OCI-LY1 (cell line): Measurements from ENCODE around the gene UBE2H.

Experiments
- H2AFZ ChIP-seq: fragments of 200-600 bp; sonication (generic), shearing (Covaris generic); 2 replicates; pipeline ENCODE4 v1.6.0; 2014; ENCODE audit warnings: antibody characterized with exemption, mild to moderate bottlenecking, low read length
- H3F3A ChIP-seq: fragments of 200-600 bp; sonication (generic), shearing (Covaris generic); 2 replicates; pipeline ENCODE4 v1.6.0; 2014; ENCODE audit warnings: mild to moderate bottlenecking, antibody characterized with exemption, low read length, moderate library complexity; ENCODE audit not compliant: insufficient read depth
- H3K27ac ChIP-seq: fragments of 200-600 bp; sonication (generic); 2 replicates; pipeline ENCODE4 v1.5.1; 2014; ENCODE audit warnings: low read length, mixed run types, mild to moderate bottlenecking, low read depth; ENCODE audit not compliant: poor library complexity, severe bottlenecking
- H3K27me3 ChIP-seq: fragments of 200-600 bp; sonication (generic); 2 replicates; pipeline ENCODE4 v1.6.0; 2014; ENCODE audit warnings: antibody characterized with exemption, mild to moderate bottlenecking, low read length, moderate library complexity; ENCODE audit not compliant: insufficient read depth
- H3K36me3 ChIP-seq: fragments of 200-600 bp; sonication (generic); 2 replicates; pipeline ENCODE4 v1.6.1; 2014; ENCODE audit warnings: mild to moderate bottlenecking, antibody characterized with exemption, low read length, moderate library complexity, mixed read lengths; ENCODE audit not compliant: insufficient read depth
- H3K4me1 ChIP-seq: fragments of 200-600 bp; sonication (generic); 2 replicates; pipeline ENCODE4 v1.5.1; 2014; ENCODE audit warnings: mild to moderate bottlenecking, low read length, moderate library complexity; ENCODE audit not compliant: insufficient read depth, severe bottlenecking
- H3K4me2 ChIP-seq: fragments of 200-600 bp; sonication (generic), shearing (Covaris generic); 2 replicates; pipeline ENCODE4 v1.6.1; 2014; ENCODE audit warnings: low read length
- H3K4me3 ChIP-seq: fragments of 200-600 bp; sonication (generic); 2 replicates; pipeline ENCODE4 v1.5.1; 2014; ENCODE audit warnings: low read length, low read depth, mild to moderate bottlenecking, mixed read lengths; ENCODE audit not compliant: poor library complexity, severe bottlenecking
- H3K79me2 ChIP-seq: fragments of 200-600 bp; shearing (Covaris generic); 2 replicates; pipeline ENCODE4 v1.6.1; 2016; ENCODE audit warnings: mixed run types, low read length, mixed read lengths; ENCODE audit not compliant: insufficient read depth
- H3K9ac ChIP-seq: fragments of 200-600 bp; sonication (generic), shearing (Covaris generic); 2 replicates; pipeline ENCODE4 v1.6.1; 2014; ENCODE audit warnings: mild to moderate bottlenecking, low read length, mixed read lengths
- H3K9me2 ChIP-seq: fragments of 200-600 bp; sonication (generic), shearing (Covaris generic); 2 replicates; pipeline ENCODE4 v1.6.1; 2014; ENCODE audit warnings: low read depth, mild to moderate bottlenecking, low read length, mixed read lengths
- H3K9me3 ChIP-seq: fragments of 200-600 bp; shearing (Covaris generic); 2 replicates; pipeline ENCODE4 v1.6.1; 2014; ENCODE audit warnings: low read length, mixed read lengths
- H4K20me1 ChIP-seq: fragments of 200-600 bp; sonication (generic), shearing (Covaris generic); 2 replicates; pipeline ENCODE4 v1.6.0; 2016; ENCODE audit warnings: mild to moderate bottlenecking, low read length; ENCODE audit not compliant: insufficient read depth
- EZH2 ChIP-seq: fragments of 200-600 bp; sonication (generic), shearing (Covaris generic); IDR thresholded peaks from 2 replicates; pipeline ENCODE4 v1.8.0; 2017; ENCODE audit warnings: borderline replicate concordance, mixed run types, mild to moderate bottlenecking, antibody characterized with exemption, low read length, moderate library complexity, mixed read lengths
- TF ChIP-seq, protein P1 (sequence below): fragments of 200-600 bp; sonication (generic), shearing (Covaris generic); IDR thresholded peaks from 2 replicates; pipeline ENCODE4 v1.5.1; 2017; ENCODE audit warnings: mild to moderate bottlenecking, antibody characterized with exemption, low read length, moderate library complexity, mixed read lengths

UBE2H gene

GRCh38 chr7:129875160-129875559 lies 77.6 kb downstream of the UBE2H start:
- Histone ChIP-seq H2AFZ (no peak overlapping the region), H3K27ac (no peak overlapping the region), H3K4me3 (no peak overlapping the region), H3K79me2 (0 out of 2 replicates have a peak, but pooled peaks cover 9% of the 10 kb centered on the region), H3K36me3 (peaks cover 75% of the 10 kb centered on the region), H3K9ac (no peak overlapping the region), H4K20me1 (no peaks in the 10 kb centered on the region), H3F3A (no peaks in the 10 kb centered on the region), H3K4me1 (peaks cover 8% of the 10 kb centered on the region), H3K27me3 (no peaks in the 10 kb centered on the region), H3K4me2 (no peak overlapping the region), H3K9me2 (no peaks in the 10 kb centered on the region), H3K9me3 (no peaks in the 10 kb centered on the region)
- TF ChIP-seq EZH2 = no peak
- TF ChIP-seq, protein P1, sequence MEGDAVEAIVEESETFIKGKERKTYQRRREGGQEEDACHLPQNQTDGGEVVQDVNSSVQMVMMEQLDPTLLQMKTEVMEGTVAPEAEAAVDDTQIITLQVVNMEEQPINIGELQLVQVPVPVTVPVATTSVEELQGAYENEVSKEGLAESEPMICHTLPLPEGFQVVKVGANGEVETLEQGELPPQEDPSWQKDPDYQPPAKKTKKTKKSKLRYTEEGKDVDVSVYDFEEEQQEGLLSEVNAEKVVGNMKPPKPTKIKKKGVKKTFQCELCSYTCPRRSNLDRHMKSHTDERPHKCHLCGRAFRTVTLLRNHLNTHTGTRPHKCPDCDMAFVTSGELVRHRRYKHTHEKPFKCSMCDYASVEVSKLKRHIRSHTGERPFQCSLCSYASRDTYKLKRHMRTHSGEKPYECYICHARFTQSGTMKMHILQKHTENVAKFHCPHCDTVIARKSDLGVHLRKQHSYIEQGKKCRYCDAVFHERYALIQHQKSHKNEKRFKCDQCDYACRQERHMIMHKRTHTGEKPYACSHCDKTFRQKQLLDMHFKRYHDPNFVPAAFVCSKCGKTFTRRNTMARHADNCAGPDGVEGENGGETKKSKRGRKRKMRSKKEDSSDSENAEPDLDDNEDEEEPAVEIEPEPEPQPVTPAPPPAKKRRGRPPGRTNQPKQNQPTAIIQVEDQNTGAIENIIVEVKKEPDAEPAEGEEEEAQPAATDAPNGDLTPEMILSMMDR = no peak

- H3K4me2 ChIP-seq = no peak overlapping the region
- H3K36me3 ChIP-seq = peaks cover 77% of the 10 kb centered on the region
- no peaks in the 10 kb centered on the region for H3F3A ChIP-seq
- H3K9ac ChIP-seq = no peak overlapping the region
- no peaks in the 10 kb centered on the region for H3K9me2 ChIP-seq
- H3K27me3 ChIP-seq = no peaks in the 10 kb centered on the region
- H3K79me2 ChIP-seq = 0 out of 2 replicates have a peak, but pooled peaks cover 9% of the 10 kb centered on the region
- TF ChIP-seq, protein P1 = no peak
- no peak for TF ChIP-seq EZH2
- H2AFZ ChIP-seq = no peak overlapping the region
- H3K9me3 ChIP-seq = no peaks in the 10 kb centered on the region
- H3K4me1 ChIP-seq = peaks cover 8% of the 10 kb centered on the region
- no peaks in the 10 kb centered on the region for H4K20me1 ChIP-seq
- H3K27ac ChIP-seq = no peak overlapping the region
- no peak overlapping the region for H3K4me3 ChIP-seq
These were observed 78.0 kb downstream of the UBE2H start for GRCh38 chr7:129874722-129875121.

DNA sequence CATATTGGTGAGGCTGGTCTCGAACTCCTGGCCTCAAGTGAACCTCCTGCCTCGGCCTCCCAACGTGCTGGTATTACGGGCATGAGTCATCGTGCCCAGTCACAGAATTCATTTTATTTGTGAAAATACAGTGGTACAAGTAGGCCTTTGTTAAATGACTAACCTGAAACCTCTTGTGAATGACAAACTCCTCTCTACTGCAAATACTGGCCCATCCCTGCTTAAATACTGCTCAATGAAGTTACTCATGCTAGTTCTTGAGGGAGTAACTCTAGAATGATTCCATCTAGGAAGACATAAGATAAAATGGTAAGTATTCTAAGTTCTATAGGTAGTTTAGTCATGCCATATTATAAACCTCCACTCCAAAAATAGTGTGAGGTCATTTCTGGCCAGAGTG lies 80.7 kb downstream of the UBE2H start:
- no peaks in the 10 kb centered on the region for H4K20me1 ChIP-seq
- no peak overlapping the region for H3K4me2 ChIP-seq
- peaks cover 5% of the 10 kb centered on the region; the same call in 1 of the 2 replicates for H3K79me2 ChIP-seq

More for the DNA sequence above, 80.7 kb downstream of the UBE2H start:
- peaks cover 8% of the 10 kb centered on the region for H3K4me1 ChIP-seq
- H3K9me3 ChIP-seq = no peaks in the 10 kb centered on the region
- H3K36me3 ChIP-seq = peaks cover 65% of the 10 kb centered on the region
- no peak overlapping the region for H2AFZ ChIP-seq
- no peaks in the 10 kb centered on the region for H3F3A ChIP-seq
- TF ChIP-seq EZH2 = no peak
- TF ChIP-seq, protein P1 = no peak
- no peaks in the 10 kb centered on the region for H3K27me3 ChIP-seq
- no peak overlapping the region for H3K4me3 ChIP-seq
- no peak overlapping the region for H3K9ac ChIP-seq
- H3K27ac ChIP-seq = no peak overlapping the region
- H3K9me2 ChIP-seq = no peaks in the 10 kb centered on the region
